ENCODE data around the gene C14orf132.
A peak's percentile ranks its signal among the peaks of the same experiment; 100 is the strongest.

Gene C14orf132

GRCh38 chr14:96081224-96081623 lies 42.1 kb downstream of the C14orf132 start:
- H3K27ac ChIP-seq = no peak overlapping the region
- TF ChIP-seq CTCF (conservative IDR thresholded peaks at IDR 0.05) = no peak

- H3K27ac ChIP-seq = no peak overlapping the region
- no peak for TF ChIP-seq CTCF (conservative IDR thresholded peaks at IDR 0.05)
These were observed 42.7 kb downstream of the C14orf132 start for GRCh38 chr14:96081767-96082400.

- no peak for TF ChIP-seq CTCF (conservative IDR thresholded peaks at IDR 0.05)
- peak overlapping the region; percentile 63 for H3K27ac ChIP-seq
These were observed 43.5 kb downstream of the C14orf132 start for GRCh38 chr14:96082420-96083300.

- no peak for TF ChIP-seq CTCF (conservative IDR thresholded peaks at IDR 0.05)
- peak overlapping the region; percentile 63 for H3K27ac ChIP-seq
These were observed 44.6 kb downstream of the C14orf132 start for GRCh38 chr14:96083667-96084320.

- no peak for TF ChIP-seq CTCF (conservative IDR thresholded peaks at IDR 0.05)
These were observed 45.6 kb downstream of the C14orf132 start for GRCh38 chr14:96084796-96085195.

GRCh38 chr14:96085369-96085768 lies 46.2 kb downstream of the C14orf132 start:
- no peak for TF ChIP-seq CTCF (conservative IDR thresholded peaks at IDR 0.05)

More at GRCh38 chr14:96084796-96085195, 45.6 kb downstream of the C14orf132 start:
- H3K27ac ChIP-seq = peak overlapping the region; percentile 63

GRCh38 chr14:96086032-96086431 lies 46.9 kb downstream of the C14orf132 start:
- TF ChIP-seq CTCF (conservative IDR thresholded peaks at IDR 0.05) = no peak
- H3K27ac ChIP-seq = no peak overlapping the region

More at GRCh38 chr14:96085369-96085768, 46.2 kb downstream of the C14orf132 start:
- H3K27ac ChIP-seq = peak overlapping the region; percentile 63; the same call in 1 of the 2 replicates

Measured in VCaP (cell line).